ENCODE measurements around the gene GRK4. TPM values are rescaled to one million over a fixed set of nuclear protein-coding genes. Genes with fewer than 3 reads are reported as not detected.
A peak's percentile ranks its signal among the peaks of the same experiment; 100 is the strongest.

The GRK4 gene
- total RNA-seq, 5 donors from 2014 or later (not counting 1 experiment from before 2014, with no cell fraction given), result 1.8 to 4.8 (median 2.5) TPM

DNA sequence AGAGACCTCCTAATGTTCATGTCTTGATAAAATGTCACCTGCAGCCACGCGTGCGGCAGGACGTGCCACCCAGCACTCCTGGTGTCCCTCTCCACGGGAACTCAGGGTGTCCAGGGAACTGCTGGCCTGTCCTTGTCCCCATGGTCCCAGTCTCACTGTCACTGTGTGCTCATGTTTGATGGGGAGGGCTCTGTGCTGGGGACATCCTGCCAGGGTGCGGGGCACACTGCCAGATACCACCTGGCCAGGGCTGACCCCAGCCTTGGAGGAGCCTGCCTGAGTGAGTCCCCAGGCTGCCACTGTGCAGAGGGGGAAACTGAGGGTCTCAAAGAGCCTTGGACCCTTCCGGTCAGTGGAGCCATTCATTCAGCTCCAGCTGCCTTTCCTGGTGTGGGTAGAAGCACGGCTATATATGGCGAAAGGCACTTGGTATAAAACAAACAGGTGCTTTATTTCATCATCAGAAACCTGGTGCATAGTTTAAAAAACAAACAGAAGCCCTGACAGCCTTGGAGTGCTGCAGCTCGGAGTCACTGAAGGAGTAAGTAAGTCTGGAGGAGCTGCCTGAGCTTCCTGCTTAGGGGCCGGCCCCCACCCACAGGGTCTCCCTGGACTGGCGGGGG is 33.1 kb upstream of the GRK4 start:
- ATAC-seq (replicated peaks in 1 of 4) (no peak), DNase-seq (no peak)
- Histone ChIP-seq H3K27me3 (replicated peaks in 1 of 2; ENCODE audit: control insufficient read depth in 2 of 2, extremely low read depth in 1 of 2, insufficient read depth in 2 of 2, low read length in 1 of 2) (no peaks in the 10 kb centered on the region), H3K27ac (ENCODE audit: low read length) (no peak overlapping the region), H3K9me3 (no peaks in the 10 kb centered on the region), H3K4me3 (ENCODE audit: control insufficient read depth in 1 of 2, extremely low read depth in 1 of 2, low read length in 1 of 2) (no peak overlapping the region), H3K4me1 (ENCODE audit: control insufficient read depth in 1 of 2, extremely low read depth in 1 of 2, insufficient read depth in 2 of 2, low read length in 2 of 2) (peaks cover 19 to 38% of the 10 kb centered on the region in 2 experiments), H3K36me3 (ENCODE audit: control insufficient read depth in 2 of 2, extremely low read depth in 1 of 2, insufficient read depth in 1 of 2, low read length in 1 of 2) (peaks cover 23 to 61% of the 10 kb centered on the region in 2 donors)
- peaks cover 25% of the 10 kb centered on the region for H3K36me3 Mint-ChIP-seq
- peak overlapping the region; percentile 27 to 48 for H3K27ac Mint-ChIP-seq
- peaks cover 18 to 25% (median 22%) of the 10 kb centered on the region in 3 donors for H3K4me1 Mint-ChIP-seq
- no peak overlapping the region for H3K4me3 Mint-ChIP-seq
- whole genome bisulfite sequencing (ENCODE audit: insufficient coverage), result 94% methylated on average over 11 of the region's 12 CpGs
- CTCF ChIA-PET, result no interaction called here
- H3K27me3 Mint-ChIP-seq, result no peaks in the 10 kb centered on the region
- H3K9me3 Mint-ChIP-seq, result no peaks in the 10 kb centered on the region
- POLR2A ChIA-PET, result no interaction called here

DNA sequence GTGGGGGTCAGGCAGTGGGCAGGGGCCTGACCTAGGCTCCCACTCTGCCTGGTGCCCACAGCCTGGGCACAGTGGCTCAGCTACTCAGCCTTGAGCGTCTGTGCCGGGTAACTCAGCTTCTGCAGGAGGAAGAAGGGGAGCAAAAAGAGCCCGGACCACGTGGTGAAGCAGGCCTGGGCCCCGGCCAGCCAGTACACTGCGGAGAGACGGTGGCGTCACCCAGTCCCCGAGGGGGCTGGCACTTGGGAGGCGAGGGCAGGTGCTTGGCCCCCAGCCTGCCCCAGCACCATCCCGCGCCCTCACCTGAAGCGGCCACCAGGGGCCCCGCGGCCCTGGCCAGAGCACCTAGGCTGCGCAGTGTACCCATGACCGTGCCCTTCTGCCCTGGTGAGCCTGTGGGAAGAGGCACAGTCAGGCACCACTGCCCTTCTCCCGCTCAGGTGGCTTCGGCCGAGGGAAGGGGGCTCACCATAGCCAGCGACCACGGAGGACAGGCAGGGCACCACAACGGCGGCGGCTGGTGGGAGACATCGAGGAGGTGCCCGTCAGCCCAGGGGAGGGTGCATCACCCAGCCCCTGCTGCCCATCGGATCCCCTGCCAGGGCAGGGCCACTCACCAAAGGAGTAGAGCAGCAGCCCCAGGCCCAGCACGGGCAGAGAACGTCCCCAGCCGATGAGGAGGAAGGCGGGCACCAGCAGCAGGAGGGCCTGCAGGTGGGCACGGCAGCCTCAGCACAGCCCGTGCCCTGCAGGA is 32.4 kb upstream of the GRK4 start:
- H3K27ac Mint-ChIP-seq, result peak overlapping the region in 1 of 2 donors; percentile 34
- ChIA-PET CTCF (no interaction called here), POLR2A (no interaction called here)
- peak overlapping the region; percentile 79 for H3K27ac ChIP-seq (ENCODE audit: low read length)
- H3K36me3 ChIP-seq (ENCODE audit: control insufficient read depth in 2 of 2, extremely low read depth in 1 of 2, insufficient read depth in 1 of 2, low read length in 1 of 2), result peaks cover 20 to 54% of the 10 kb centered on the region in 2 donors
- peaks cover 23 to 45% of the 10 kb centered on the region in 2 experiments for H3K4me1 ChIP-seq (ENCODE audit: control insufficient read depth in 1 of 2, extremely low read depth in 1 of 2, insufficient read depth in 2 of 2, low read length in 2 of 2)
- peak overlapping the region in 1 of 3 donors; percentile 85 for H3K4me3 Mint-ChIP-seq
- H3K4me3 ChIP-seq (ENCODE audit: control insufficient read depth in 1 of 2, extremely low read depth in 1 of 2, low read length in 1 of 2), result no peak overlapping the region
- no peaks in the 10 kb centered on the region for H3K9me3 ChIP-seq
- no peaks in the 10 kb centered on the region for H3K27me3 Mint-ChIP-seq
- H3K36me3 Mint-ChIP-seq, result peaks cover 24% of the 10 kb centered on the region
- no peaks in the 10 kb centered on the region for H3K9me3 Mint-ChIP-seq
- DNase-seq (no peak), ATAC-seq (replicated peaks in 1 of 4) (no peak)
- no peaks in the 10 kb centered on the region for H3K27me3 ChIP-seq (replicated peaks in 1 of 2; ENCODE audit: control insufficient read depth in 2 of 2, extremely low read depth in 1 of 2, insufficient read depth in 2 of 2, low read length in 1 of 2)
- H3K4me1 Mint-ChIP-seq, result peaks cover 24 to 32% (median 28%) of the 10 kb centered on the region in 3 donors
- WGBS (ENCODE audit: insufficient coverage), result 94% methylated on average over 34 of the region's 34 CpGs

DNA sequence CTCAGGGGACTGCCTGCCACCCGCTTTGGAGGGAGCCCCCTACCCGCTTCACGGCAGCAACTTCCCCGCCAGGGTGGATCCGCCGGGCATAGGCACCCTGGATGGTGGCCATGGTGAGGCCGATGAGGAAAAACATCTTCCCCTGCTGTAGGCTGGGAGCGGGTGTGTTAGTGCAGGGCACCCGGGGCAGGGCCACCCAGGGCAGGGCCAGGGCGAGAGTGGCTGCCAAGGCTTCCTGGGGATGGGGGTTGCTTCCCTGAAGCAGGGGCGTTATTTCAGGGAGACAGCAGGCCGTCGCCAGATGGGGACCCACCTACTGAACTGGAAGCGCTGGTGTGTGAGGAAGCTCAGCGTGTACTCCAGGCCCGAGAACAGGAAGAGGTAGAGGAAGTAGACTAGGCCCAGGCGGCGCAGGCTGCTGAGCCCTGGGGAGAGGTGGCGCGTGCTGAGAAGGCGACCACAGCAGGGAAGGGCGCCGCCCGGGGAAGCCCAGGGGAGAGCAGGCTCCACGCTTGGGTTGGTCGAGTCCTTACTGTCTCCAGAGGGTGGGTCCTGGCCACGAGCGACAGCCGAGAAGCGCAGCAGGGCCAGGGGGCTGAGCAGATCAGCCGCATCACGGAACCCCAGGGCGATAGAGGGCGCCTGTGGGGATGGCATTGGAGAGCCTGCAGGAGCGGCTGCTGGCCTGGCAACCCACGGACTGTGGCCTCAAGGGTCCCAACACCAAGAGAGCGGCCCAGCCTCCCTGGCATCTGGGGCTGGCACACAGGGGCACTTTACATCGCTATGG is 31.7 kb upstream of the GRK4 start:
- peaks cover 16% of the 10 kb centered on the region for H3K36me3 Mint-ChIP-seq
- Histone ChIP-seq H3K9me3 (no peaks in the 10 kb centered on the region), H3K4me1 (ENCODE audit: control insufficient read depth in 1 of 2, extremely low read depth in 1 of 2, insufficient read depth in 2 of 2, low read length in 2 of 2) (peaks cover 24 to 53% of the 10 kb centered on the region in 2 experiments), H3K27me3 (replicated peaks in 1 of 2; ENCODE audit: control insufficient read depth in 2 of 2, extremely low read depth in 1 of 2, insufficient read depth in 2 of 2, low read length in 1 of 2) (no peaks in the 10 kb centered on the region), H3K27ac (ENCODE audit: low read length) (peak overlapping the region; percentile 79), H3K4me3 (ENCODE audit: control insufficient read depth in 1 of 2, extremely low read depth in 1 of 2, low read length in 1 of 2) (peak overlapping the region; percentile 18 to 55), H3K36me3 (ENCODE audit: control insufficient read depth in 2 of 2, extremely low read depth in 1 of 2, insufficient read depth in 1 of 2, low read length in 1 of 2) (peaks cover 16 to 50% of the 10 kb centered on the region in 2 donors)
- no peaks in the 10 kb centered on the region for H3K27me3 Mint-ChIP-seq
- CTCF ChIA-PET, result no interaction called here
- ATAC-seq (replicated peaks in 1 of 4) (peak; percentile 34 to 48 (median 45)), DNase-seq (peak in 33 of 35 experiments; percentile 35 to 78 (median 52))
- WGBS (ENCODE audit: insufficient coverage), result 22% methylated on average over 33 of the region's 38 CpGs
- H3K27ac Mint-ChIP-seq, result peak overlapping the region; percentile 97
- peak overlapping the region; percentile 39 to 85 (median 67) for H3K4me3 Mint-ChIP-seq
- H3K4me1 Mint-ChIP-seq, result peaks cover 32 to 40% (median 36%) of the 10 kb centered on the region in 3 donors
- POLR2A ChIA-PET, result no interaction called here
- no peaks in the 10 kb centered on the region for H3K9me3 Mint-ChIP-seq

- H3K4me3 Mint-ChIP-seq, result peak overlapping the region; percentile 83 to 85 (median 84)
- ChIA-PET POLR2A (interaction anchor here in 1 of 2 donors (0.6 kb wide), 1 partner anchor 26 kb away, joined by 3 read pairs; no protein-coding TSS in a partner anchor), CTCF (no interaction called here)
- peaks cover 16% of the 10 kb centered on the region for H3K36me3 Mint-ChIP-seq
- Histone ChIP-seq H3K27me3 (replicated peaks in 1 of 2; ENCODE audit: control insufficient read depth in 2 of 2, extremely low read depth in 1 of 2, insufficient read depth in 2 of 2, low read length in 1 of 2) (no peaks in the 10 kb centered on the region), H3K4me3 (ENCODE audit: control insufficient read depth in 1 of 2, extremely low read depth in 1 of 2, low read length in 1 of 2) (peak overlapping the region in 1 of 2 donors; percentile 55), H3K36me3 (ENCODE audit: control insufficient read depth in 2 of 2, extremely low read depth in 1 of 2, insufficient read depth in 1 of 2, low read length in 1 of 2) (peaks cover 13 to 47% of the 10 kb centered on the region in 2 donors), H3K4me1 (ENCODE audit: control insufficient read depth in 1 of 2, extremely low read depth in 1 of 2, insufficient read depth in 2 of 2, low read length in 2 of 2) (peaks cover 24 to 60% of the 10 kb centered on the region in 2 experiments), H3K27ac (ENCODE audit: low read length) (peak overlapping the region; percentile 79), H3K9me3 (no peaks in the 10 kb centered on the region)
- ATAC-seq (replicated peaks in 1 of 4), result peak in 2 of 4 experiments; percentile 3
- H3K27me3 Mint-ChIP-seq, result no peaks in the 10 kb centered on the region
- peak overlapping the region; percentile 97 for H3K27ac Mint-ChIP-seq
- 71% methylated on average over 15 of the region's 18 CpGs for WGBS (ENCODE audit: insufficient coverage)
- peaks cover 39 to 47% (median 43%) of the 10 kb centered on the region in 3 donors for H3K4me1 Mint-ChIP-seq
- H3K9me3 Mint-ChIP-seq, result no peaks in the 10 kb centered on the region
- DNase-seq, result no peak
Observed at GRCh38 chr4:2932321-2932950, 30.9 kb upstream of the GRK4 start.

- Histone ChIP-seq H3K4me1 (ENCODE audit: control insufficient read depth in 1 of 2, extremely low read depth in 1 of 2, insufficient read depth in 2 of 2, low read length in 2 of 2) (peaks cover 24 to 66% of the 10 kb centered on the region in 2 experiments), H3K36me3 (ENCODE audit: control insufficient read depth in 2 of 2, extremely low read depth in 1 of 2, insufficient read depth in 1 of 2, low read length in 1 of 2) (peaks cover 11 to 47% of the 10 kb centered on the region in 2 donors), H3K27me3 (replicated peaks in 1 of 2; ENCODE audit: control insufficient read depth in 2 of 2, extremely low read depth in 1 of 2, insufficient read depth in 2 of 2, low read length in 1 of 2) (no peaks in the 10 kb centered on the region), H3K4me3 (ENCODE audit: control insufficient read depth in 1 of 2, extremely low read depth in 1 of 2, low read length in 1 of 2) (peak overlapping the region in 1 of 2 donors; percentile 55), H3K9me3 (no peaks in the 10 kb centered on the region), H3K27ac (ENCODE audit: low read length) (peak overlapping the region; percentile 79)
- 66% methylated on average over 10 of the region's 15 CpGs for WGBS (ENCODE audit: insufficient coverage)
- CTCF ChIA-PET, result no interaction called here
- H3K4me3 Mint-ChIP-seq, result peak overlapping the region; percentile 83 to 85 (median 84)
- H3K36me3 Mint-ChIP-seq, result peaks cover 12% of the 10 kb centered on the region
- POLR2A ChIA-PET, result interaction anchor here in 1 of 2 donors (0.6 kb wide), 1 partner anchor 27 kb away, joined by 3 read pairs; no protein-coding TSS in a partner anchor
- peaks cover 42 to 52% (median 46%) of the 10 kb centered on the region in 3 donors for H3K4me1 Mint-ChIP-seq
- H3K27ac Mint-ChIP-seq, result peak overlapping the region; percentile 97
- H3K9me3 Mint-ChIP-seq, result no peaks in the 10 kb centered on the region
- no peaks in the 10 kb centered on the region for H3K27me3 Mint-ChIP-seq
- ATAC-seq (replicated peaks in 1 of 4) (no peak), DNase-seq (peak in 3 of 35 experiments; percentile 25 to 47 (median 40))
Observed at GRCh38 chr4:2932951-2933565, 30.3 kb upstream of the GRK4 start.
